HEK293 (cell line): ENCODE results near the gene CDC42SE2.
A peak's percentile ranks its signal among the peaks of the same experiment; 100 is the strongest.
"Not testable (repeated sequence)": the region's sequence is repeated elsewhere in the genome, so short reads cannot be mapped to it uniquely, and the experiment has no call there.

Experiments
- CTCF ChIA-PET: fragments of 350-600 bp; formaldehyde crosslinking; extraction: SDS; loops from one replicate; lab custom pipeline; 2021; ENCODE audit warnings: antibody characterized with exemption; lab: Yijun Ruan, JAX
- POLR2A ChIA-PET: fragments of 300-600 bp; formaldehyde crosslinking; extraction: SDS; loops from one replicate; lab custom pipeline; 2020; ENCODE audit warnings: antibody characterized with exemption, inconsistent platforms; lab: Yijun Ruan, JAX
- H3K27ac ChIP-seq: fragments of 200-500 bp; sonication (Bioruptor generic); 2 replicates; pipeline ENCODE4 v1.5.1; 2014; ENCODE audit warnings: low read depth, low read length, control low read depth, inconsistent platforms; ENCODE audit errors: extremely low read depth
- H3K36me3 ChIP-seq, 2 experiments: fragments of 200-500 bp in 1 of 2; sonication (Bioruptor generic) in 1 of 2; 1 replicate in 1 of 2; 2 replicates in 1 of 2; pipeline ENCODE4 v1.5.1; 2014 to 2017; ENCODE audit warnings: inconsistent platforms in 2 of 2, low read length in 2 of 2; ENCODE audit not compliant: control insufficient read depth in 2 of 2, insufficient read depth in 1 of 2
- H3K4me1 ChIP-seq: fragments of 200-500 bp; sonication (Bioruptor generic); 2 replicates; pipeline ENCODE4 v1.5.1; 2014; ENCODE audit warnings: mild to moderate bottlenecking, low read length, inconsistent platforms; ENCODE audit not compliant: control insufficient read depth, insufficient read depth
- H3K4me3 ChIP-seq: 2 replicates; pipeline ENCODE4 v1.5.1; 2011; ENCODE audit warnings: low read depth, mild to moderate bottlenecking, control low read depth, low read length, moderate library complexity
- H3K9me3 ChIP-seq: fragments of 200-500 bp; sonication (Bioruptor generic); 2 replicates; pipeline ENCODE4 v1.5.1; 2014; ENCODE audit warnings: low read depth, low read length, inconsistent platforms; ENCODE audit not compliant: control insufficient read depth, insufficient read depth
- PATZ1 ChIP-seq: fragments of 450-650 bp; formaldehyde crosslinking; IDR thresholded peaks from 2 replicates; pipeline ENCODE4 v1.5.1; 2016; ENCODE audit warnings: missing biosample characterization, missing genetic modification characterization
- PRDM1 ChIP-seq: fragments of 450-650 bp; formaldehyde crosslinking; IDR thresholded peaks from 2 replicates; pipeline ENCODE4; 2016; ENCODE audit warnings: missing biosample characterization, missing genetic modification characterization
- ZNF280C ChIP-seq: fragments of 450-650 bp; formaldehyde crosslinking; IDR thresholded peaks from 2 replicates; pipeline ENCODE4 v1.5.1; 2016; ENCODE audit warnings: missing biosample characterization, missing genetic modification characterization
- ZNF280D ChIP-seq: fragments of 450-650 bp; formaldehyde crosslinking; IDR thresholded peaks from 2 replicates; pipeline ENCODE4 v1.5.1; 2016; ENCODE audit warnings: missing biosample characterization, missing genetic modification characterization
- ZNF600 ChIP-seq: fragments of 450-650 bp; formaldehyde crosslinking; IDR thresholded peaks from 2 replicates; pipeline ENCODE4 v1.5.1; 2016; ENCODE audit warnings: missing biosample characterization, missing genetic modification characterization
- ZNF624 ChIP-seq: fragments of 450-650 bp; formaldehyde crosslinking; IDR thresholded peaks from 2 replicates; pipeline ENCODE4 v1.5.1; 2017; ENCODE audit warnings: missing biosample characterization, missing genetic modification characterization

The CDC42SE2 gene

GRCh38 chr5:131277875-131278740 lies 14.3 kb downstream of the CDC42SE2 start:
- Histone ChIP-seq H3K4me3 (no peak overlapping the region), H3K4me1 (peaks cover 4% of the 10 kb centered on the region; the same call in 1 of the 2 replicates), H3K36me3 (no peaks in the 10 kb centered on the region)
- ChIA-PET CTCF (interaction anchor here (0.5 kb wide), 1 partner anchor 119 kb away, joined by 3 read pairs; no protein-coding TSS in a partner anchor), POLR2A (no interaction called here)
- no peak for TF ChIP-seq ZNF624
- no peak for TF ChIP-seq ZNF280C (tag by site-specific recombination)
- peak; percentile 47; the same call in 1 of the 2 replicates for TF ChIP-seq PATZ1
- peak; percentile 69 for TF ChIP-seq ZNF600 (tag by site-specific recombination)
- TF ChIP-seq, all 188 proteins: peak for 2
- Histone ChIP-seq H3K27ac (no peak overlapping the region), H3K9me3 (no peaks in the 10 kb centered on the region)

GRCh38 chr5:131278741-131279124 lies 14.9 kb downstream of the CDC42SE2 start:
- H3K4me1 ChIP-seq, CTCF ChIA-PET, H3K9me3 ChIP-seq, H3K36me3 ChIP-seq, POLR2A ChIA-PET, H3K4me3 ChIP-seq, H3K27ac ChIP-seq: not testable (repeated sequence)

- POLR2A ChIA-PET = no interaction called here
Measured at GRCh38 chr5:131279204-131279603, 15.4 kb downstream of the CDC42SE2 start.

More at GRCh38 chr5:131279204-131279603, 15.4 kb downstream of the CDC42SE2 start:
- Histone ChIP-seq H3K36me3 (no peaks in the 10 kb centered on the region), H3K4me3 (no peak overlapping the region), H3K27ac (no peak overlapping the region), H3K4me1 (peaks cover 4% of the 10 kb centered on the region; the same call in 1 of the 2 replicates), H3K9me3 (no peaks in the 10 kb centered on the region)
- CTCF ChIA-PET = no interaction called here
- TF ChIP-seq ZNF280D (tag by site-specific recombination) = no peak
- TF ChIP-seq PRDM1 (tag by site-specific recombination) = peak; percentile 87
